ENCODE results near the gene NECTIN1. TPM values are rescaled to one million over a fixed set of nuclear protein-coding genes. Genes with fewer than 3 reads are reported as not detected.

Gene NECTIN1
- total RNA-seq, 1 experiment from 2014 or later = 19.9 TPM

GRCh38 chr11:119683783-119684182, 45.2 kb downstream of the NECTIN1 start:
- Histone ChIP-seq H3F3A (ENCODE audit: low read length, unreplicated experiment) (no peaks in the 10 kb centered on the region), H4K20me1 (ENCODE audit: low read length) (no peaks in the 10 kb centered on the region), H3K4me2 (ENCODE audit: low read length) (peak overlapping the region; percentile 75), H3K9me3 (ENCODE audit: low read length) (no peaks in the 10 kb centered on the region), H3K27me3 (ENCODE audit: low read length) (no peaks in the 10 kb centered on the region), H3K9ac (ENCODE audit: low read length) (peak overlapping the region; percentile 78), H2AFZ (ENCODE audit: low read length) (peak overlapping the region; percentile 68), H3K36me3 (ENCODE audit: low read depth, low read length) (no peaks in the 10 kb centered on the region), H3K4me1 (ENCODE audit: insufficient read depth, low read length) (peaks cover 35% of the 10 kb centered on the region), H3K27ac (ENCODE audit: low read length) (peak overlapping the region; percentile 90), H3K9me2 (replicated peaks; ENCODE audit: low read length) (no peaks in the 10 kb centered on the region), H3K4me3 (ENCODE audit: low read length) (peak overlapping the region; percentile 38; the same call in 1 of the 2 replicates), H3K79me2 (ENCODE audit: low read length) (no peaks in the 10 kb centered on the region)
- ChIA-PET CTCF (interaction anchor here (0.6 kb wide), 1 partner anchor 45 kb away, joined by 3 read pairs; the partner anchor contains the start of gene NECTIN1), POLR2A (ENCODE audit: unreplicated experiment) (no interaction called here)
- no TSS peak for BruUV-seq (replicated peaks)
- DNase-seq = peak; percentile 63
- intact Hi-C loops (cut with micrococcal nuclease) = no loop called here
- TF ChIP-seq EZH2phosphoT487 (IDR thresholded peaks at IDR 0.05; ENCODE audit: borderline replicate concordance, low read length) (no peak), EZH2 (IDR thresholded peaks at IDR 0.05; ENCODE audit: low read length, unreplicated experiment) (no peak)
- TF ChIP-seq, protein P1, sequence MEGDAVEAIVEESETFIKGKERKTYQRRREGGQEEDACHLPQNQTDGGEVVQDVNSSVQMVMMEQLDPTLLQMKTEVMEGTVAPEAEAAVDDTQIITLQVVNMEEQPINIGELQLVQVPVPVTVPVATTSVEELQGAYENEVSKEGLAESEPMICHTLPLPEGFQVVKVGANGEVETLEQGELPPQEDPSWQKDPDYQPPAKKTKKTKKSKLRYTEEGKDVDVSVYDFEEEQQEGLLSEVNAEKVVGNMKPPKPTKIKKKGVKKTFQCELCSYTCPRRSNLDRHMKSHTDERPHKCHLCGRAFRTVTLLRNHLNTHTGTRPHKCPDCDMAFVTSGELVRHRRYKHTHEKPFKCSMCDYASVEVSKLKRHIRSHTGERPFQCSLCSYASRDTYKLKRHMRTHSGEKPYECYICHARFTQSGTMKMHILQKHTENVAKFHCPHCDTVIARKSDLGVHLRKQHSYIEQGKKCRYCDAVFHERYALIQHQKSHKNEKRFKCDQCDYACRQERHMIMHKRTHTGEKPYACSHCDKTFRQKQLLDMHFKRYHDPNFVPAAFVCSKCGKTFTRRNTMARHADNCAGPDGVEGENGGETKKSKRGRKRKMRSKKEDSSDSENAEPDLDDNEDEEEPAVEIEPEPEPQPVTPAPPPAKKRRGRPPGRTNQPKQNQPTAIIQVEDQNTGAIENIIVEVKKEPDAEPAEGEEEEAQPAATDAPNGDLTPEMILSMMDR (conservative IDR thresholded peaks at IDR 0.05; ENCODE audit: low read depth, low read length) = no peak
- no peak for ATAC-seq

DNA sequence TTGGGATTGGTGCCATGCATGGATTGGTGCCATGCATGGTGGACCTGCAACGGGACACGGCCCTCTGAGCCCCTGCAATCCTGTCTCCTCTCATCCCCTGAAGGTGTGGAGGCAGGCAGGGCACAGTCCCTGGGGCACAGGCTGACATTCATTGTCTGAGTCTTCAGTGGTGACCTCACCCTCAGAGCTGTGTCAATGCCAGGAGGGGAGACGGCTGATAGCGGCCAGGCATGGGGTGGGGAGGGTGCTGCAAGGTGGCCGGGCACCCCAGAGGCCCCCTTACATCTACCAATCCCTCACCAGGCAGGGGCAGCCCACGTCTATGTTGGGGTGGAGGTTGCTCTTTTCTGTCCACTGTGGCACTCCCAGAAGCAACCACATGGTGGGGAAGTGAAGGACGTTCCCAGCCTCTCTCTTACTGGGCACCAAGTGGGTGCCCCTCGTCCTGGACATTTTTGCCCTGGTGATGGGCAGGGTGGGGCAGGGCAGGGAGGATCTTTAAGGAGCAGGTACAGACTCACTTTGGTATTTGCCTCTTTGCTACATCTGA, 47.6 kb downstream of the NECTIN1 start:
- Histone ChIP-seq H3K4me1 (ENCODE audit: insufficient read depth, low read length) (peaks cover 43% of the 10 kb centered on the region), H2AFZ (ENCODE audit: low read length) (no peak overlapping the region), H3K27ac (ENCODE audit: low read length) (no peak overlapping the region), H4K20me1 (ENCODE audit: low read length) (no peaks in the 10 kb centered on the region), H3K9me2 (replicated peaks; ENCODE audit: low read length) (no peaks in the 10 kb centered on the region), H3K79me2 (ENCODE audit: low read length) (no peaks in the 10 kb centered on the region), H3K4me2 (ENCODE audit: low read length) (no peak overlapping the region), H3K9ac (ENCODE audit: low read length) (no peak overlapping the region), H3K27me3 (ENCODE audit: low read length) (no peaks in the 10 kb centered on the region), H3F3A (ENCODE audit: low read length, unreplicated experiment) (no peaks in the 10 kb centered on the region), H3K36me3 (ENCODE audit: low read depth, low read length) (peaks cover 19% of the 10 kb centered on the region), H3K9me3 (ENCODE audit: low read length) (peaks cover 9% of the 10 kb centered on the region; the same call in 1 of the 2 replicates), H3K4me3 (ENCODE audit: low read length) (no peak overlapping the region)
- no TSS peak for BruUV-seq (replicated peaks)
- ChIA-PET POLR2A (ENCODE audit: unreplicated experiment) (no interaction called here), CTCF (no interaction called here)
- ATAC-seq (no peak), DNase-seq (no peak)
- no peak for TF ChIP-seq EZH2phosphoT487 (IDR thresholded peaks at IDR 0.05; ENCODE audit: borderline replicate concordance, low read length)
- TF ChIP-seq, protein P1 (conservative IDR thresholded peaks at IDR 0.05; ENCODE audit: low read depth, low read length) = peak; percentile 31
- intact Hi-C loops (cut with micrococcal nuclease) = no loop called here

DNA sequence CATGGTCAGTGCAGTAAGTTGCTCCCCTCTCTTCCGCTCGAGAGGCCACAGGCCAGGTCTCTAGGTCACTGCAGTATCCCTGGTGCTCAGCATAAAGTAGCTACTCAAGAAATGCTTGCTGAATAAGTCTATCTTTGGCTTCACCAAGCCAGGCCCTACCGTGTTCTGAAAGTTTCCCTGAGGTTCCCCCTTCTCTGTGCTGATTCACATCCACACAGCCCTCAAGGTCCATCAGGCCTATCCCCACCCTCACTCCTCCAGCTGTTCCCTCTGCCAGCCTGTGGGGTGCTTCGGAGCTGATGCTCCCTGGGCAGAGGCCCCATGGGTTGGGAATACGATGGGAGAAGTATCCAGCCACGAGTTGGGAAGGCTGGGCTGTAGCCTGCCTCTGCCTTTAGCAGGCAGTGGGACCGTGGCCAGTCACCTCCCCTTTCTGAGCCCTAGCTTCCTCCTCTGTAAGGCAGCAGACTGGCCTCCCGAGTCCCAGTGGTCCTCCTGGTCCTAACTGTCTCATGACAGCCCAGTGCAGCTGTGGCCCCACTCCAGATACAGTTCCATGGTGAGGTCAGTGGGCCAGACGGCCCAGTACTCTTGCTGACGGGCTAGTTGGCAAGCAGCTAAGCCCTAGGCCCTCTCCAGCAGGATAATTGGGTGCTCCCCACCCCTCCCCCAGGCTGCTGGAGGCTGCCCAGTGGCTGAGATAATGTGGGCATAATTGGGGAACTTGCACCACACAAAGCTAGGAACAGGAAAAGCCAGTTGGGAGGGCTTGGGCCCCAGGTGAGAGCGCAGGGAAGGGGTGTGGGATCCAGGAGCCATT, 48.2 kb downstream of the NECTIN1 start:
- no peaks in the 10 kb centered on the region for H3K9me2 ChIP-seq (replicated peaks; ENCODE audit: low read length)
- H3K36me3 ChIP-seq (ENCODE audit: low read depth, low read length) = peaks cover 19% of the 10 kb centered on the region
- no peak overlapping the region for H2AFZ ChIP-seq (ENCODE audit: low read length)
- H3K9ac ChIP-seq (ENCODE audit: low read length) = no peak overlapping the region
- ChIA-PET CTCF (interaction anchor here (0.6 kb wide), 1 partner anchor 10 kb away, joined by 3 read pairs; no protein-coding TSS in a partner anchor), POLR2A (ENCODE audit: unreplicated experiment) (no interaction called here)
- H4K20me1 ChIP-seq (ENCODE audit: low read length) = no peaks in the 10 kb centered on the region
- H3K9me3 ChIP-seq (ENCODE audit: low read length) = peaks cover 9% of the 10 kb centered on the region; the same call in 1 of the 2 replicates
- no peaks in the 10 kb centered on the region for H3K79me2 ChIP-seq (ENCODE audit: low read length)
- H3K4me1 ChIP-seq (ENCODE audit: insufficient read depth, low read length) = peaks cover 46% of the 10 kb centered on the region
- DNase-seq = peak; percentile 13
- no peaks in the 10 kb centered on the region for H3F3A ChIP-seq (ENCODE audit: low read length, unreplicated experiment)
- H3K4me2 ChIP-seq (ENCODE audit: low read length) = no peak overlapping the region
- ATAC-seq = no peak
- intact Hi-C loops (cut with micrococcal nuclease) = no loop called here
- H3K27me3 ChIP-seq (ENCODE audit: low read length) = no peaks in the 10 kb centered on the region
- BruUV-seq (replicated peaks) = no TSS peak
- no peak overlapping the region for H3K4me3 ChIP-seq (ENCODE audit: low read length)
- TF ChIP-seq, protein P1 (conservative IDR thresholded peaks at IDR 0.05; ENCODE audit: low read depth, low read length) = no peak
- TF ChIP-seq EZH2phosphoT487 (IDR thresholded peaks at IDR 0.05; ENCODE audit: borderline replicate concordance, low read length) (no peak), EZH2 (IDR thresholded peaks at IDR 0.05; ENCODE audit: low read length, unreplicated experiment) (no peak)
- H3K27ac ChIP-seq (ENCODE audit: low read length) = no peak overlapping the region

Measured in PC-3 (cell line).